ENCODE data around the gene PPFIA3.

- TF ChIP-seq, protein P1, sequence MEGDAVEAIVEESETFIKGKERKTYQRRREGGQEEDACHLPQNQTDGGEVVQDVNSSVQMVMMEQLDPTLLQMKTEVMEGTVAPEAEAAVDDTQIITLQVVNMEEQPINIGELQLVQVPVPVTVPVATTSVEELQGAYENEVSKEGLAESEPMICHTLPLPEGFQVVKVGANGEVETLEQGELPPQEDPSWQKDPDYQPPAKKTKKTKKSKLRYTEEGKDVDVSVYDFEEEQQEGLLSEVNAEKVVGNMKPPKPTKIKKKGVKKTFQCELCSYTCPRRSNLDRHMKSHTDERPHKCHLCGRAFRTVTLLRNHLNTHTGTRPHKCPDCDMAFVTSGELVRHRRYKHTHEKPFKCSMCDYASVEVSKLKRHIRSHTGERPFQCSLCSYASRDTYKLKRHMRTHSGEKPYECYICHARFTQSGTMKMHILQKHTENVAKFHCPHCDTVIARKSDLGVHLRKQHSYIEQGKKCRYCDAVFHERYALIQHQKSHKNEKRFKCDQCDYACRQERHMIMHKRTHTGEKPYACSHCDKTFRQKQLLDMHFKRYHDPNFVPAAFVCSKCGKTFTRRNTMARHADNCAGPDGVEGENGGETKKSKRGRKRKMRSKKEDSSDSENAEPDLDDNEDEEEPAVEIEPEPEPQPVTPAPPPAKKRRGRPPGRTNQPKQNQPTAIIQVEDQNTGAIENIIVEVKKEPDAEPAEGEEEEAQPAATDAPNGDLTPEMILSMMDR (IDR thresholded peaks at IDR 0.05) = no peak
- TF ChIP-seq BHLHE40 (IDR thresholded peaks at IDR 0.05; ENCODE audit: low read depth, low read length) (no peak), NR3C1 (IDR thresholded peaks at IDR 0.05) (no peak), POLR2A (IDR thresholded peaks at IDR 0.05; ENCODE audit: low read length) (no peak), JUNB (IDR thresholded peaks at IDR 0.05) (no peak), GATA3 (IDR thresholded peaks at IDR 0.05; ENCODE audit: borderline replicate concordance) (no peak), TP53 (CRISPR knock-in tag; IDR thresholded peaks at IDR 0.05) (no peak), KDM1A (IDR thresholded peaks at IDR 0.05; ENCODE audit: low read depth) (no peak), REST (IDR thresholded peaks at IDR 0.05) (no peak), EP300 (IDR thresholded peaks at IDR 0.05) (no peak), SMC3 (IDR thresholded peaks at IDR 0.05) (no peak), MAZ (IDR thresholded peaks at IDR 0.05; ENCODE audit: borderline replicate concordance, low read depth, low read length) (no peak)
Observed at GRCh38 chr19:49150944-49151243, 31.6 kb downstream of the PPFIA3 start.
